Forelimb muscle (tissue), 1 donor: Measurements from ENCODE around the gene PSMA5. TPM values are rescaled to one million over a fixed set of nuclear protein-coding genes. Genes with fewer than 3 reads are reported as not detected.
"Not testable (repeated sequence)": the region's sequence is repeated elsewhere in the genome, so short reads cannot be mapped to it uniquely, and the experiment has no call there.

Experiments
- DNase-seq: peaks from one replicate; pipeline ENCODE4 v3.0.0-alpha.2; 2013; ENCODE audit warnings: low read depth
- polyA plus RNA-seq: library from polyadenylated mRNA; unstranded; fragments of 120-200 nt; gene quantifications from one replicate; pipeline ENCODE4 v1.2.1, GENCODE V29; 2013; ENCODE audit not compliant: insufficient read length

PSMA5 gene
- polyA plus RNA-seq, 1 donor = 65.7 TPM

GRCh38 chr1:109392788-109393616, 33.2 kb downstream of the PSMA5 start:
- no peak for DNase-seq

- DNase-seq = no peak
Observed at GRCh38 chr1:109392037-109392787, 34.0 kb downstream of the PSMA5 start.

GRCh38 chr1:109391626-109392025, 34.6 kb downstream of the PSMA5 start:
- no peak for DNase-seq

GRCh38 chr1:109391157-109391556, 35.1 kb downstream of the PSMA5 start:
- no peak for DNase-seq

- no peak for DNase-seq
Observed at GRCh38 chr1:109389638-109390341, 36.5 kb downstream of the PSMA5 start.

GRCh38 chr1:109388884-109389637, 37.2 kb downstream of the PSMA5 start:
- DNase-seq = no peak

- no peak for DNase-seq
Observed at GRCh38 chr1:109388208-109388711, 38.0 kb downstream of the PSMA5 start.

GRCh38 chr1:109386054-109386717, 40.1 kb downstream of the PSMA5 start:
- no peak for DNase-seq

- no peak for DNase-seq
Observed at GRCh38 chr1:109385417-109385816, 40.8 kb downstream of the PSMA5 start.

- no peak for DNase-seq
Observed at GRCh38 chr1:109383854-109384253, 42.4 kb downstream of the PSMA5 start.

- DNase-seq = no peak
Observed at GRCh38 chr1:109383087-109383779, 43.0 kb downstream of the PSMA5 start.

GRCh38 chr1:109381573-109381972, 44.7 kb downstream of the PSMA5 start:
- DNase-seq = no peak

GRCh38 chr1:109379907-109380306, 46.3 kb downstream of the PSMA5 start:
- no peak for DNase-seq

GRCh38 chr1:109379422-109379821, 46.8 kb downstream of the PSMA5 start:
- no peak for DNase-seq

- DNase-seq = no peak
Observed at GRCh38 chr1:109377698-109378097, 48.5 kb downstream of the PSMA5 start.

GRCh38 chr1:109373696-109374095, 52.6 kb downstream of the PSMA5 start:
- not testable (repeated sequence) for DNase-seq

- no peak for DNase-seq
Observed at GRCh38 chr1:109373126-109373525, 53.1 kb downstream of the PSMA5 start.

GRCh38 chr1:109372281-109372680, 54.0 kb downstream of the PSMA5 start:
- DNase-seq = no peak

- no peak for DNase-seq
Observed at GRCh38 chr1:109371341-109371739, 54.9 kb downstream of the PSMA5 start.

- DNase-seq = no peak
Observed at GRCh38 chr1:109370712-109371340, 55.4 kb downstream of the PSMA5 start.
